ENCODE results near the gene GRM7.

GRM7 gene

DNA sequence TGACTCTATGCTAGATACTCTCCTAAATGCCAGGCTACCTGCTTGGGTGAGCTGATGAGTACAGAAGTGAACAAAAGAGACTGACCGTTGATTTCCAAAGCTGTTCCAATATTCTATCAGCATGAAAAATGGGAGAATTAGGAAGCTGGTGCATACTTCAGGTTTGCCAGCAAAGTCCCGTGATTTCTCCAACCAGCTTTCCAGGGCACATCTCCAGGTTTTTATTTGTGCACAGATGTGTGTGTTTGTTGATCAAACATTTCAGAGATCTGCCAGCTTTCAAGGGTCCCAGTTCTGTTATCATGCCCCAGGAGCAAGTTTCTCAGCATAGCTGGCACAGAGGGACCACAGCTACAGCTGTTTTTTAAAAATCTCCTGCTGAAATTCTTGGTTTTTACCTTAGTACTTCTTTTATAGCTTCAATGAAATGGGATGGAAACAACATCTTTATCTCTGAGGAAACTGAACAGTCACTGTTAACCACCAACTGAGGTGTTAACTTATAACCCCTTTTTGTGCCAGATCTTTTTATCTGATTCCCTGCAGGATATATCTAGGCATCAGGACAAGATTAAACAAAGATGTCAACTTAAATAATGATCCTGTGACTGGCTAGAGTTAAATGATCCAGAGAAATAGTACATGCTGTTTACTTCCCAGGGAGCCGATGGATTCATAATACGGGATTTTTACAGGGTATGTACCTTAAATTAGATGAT is 380.8 kb downstream of the GRM7 start:
- DNase-seq (ENCODE audit: low spot score) = no peak

DNA sequence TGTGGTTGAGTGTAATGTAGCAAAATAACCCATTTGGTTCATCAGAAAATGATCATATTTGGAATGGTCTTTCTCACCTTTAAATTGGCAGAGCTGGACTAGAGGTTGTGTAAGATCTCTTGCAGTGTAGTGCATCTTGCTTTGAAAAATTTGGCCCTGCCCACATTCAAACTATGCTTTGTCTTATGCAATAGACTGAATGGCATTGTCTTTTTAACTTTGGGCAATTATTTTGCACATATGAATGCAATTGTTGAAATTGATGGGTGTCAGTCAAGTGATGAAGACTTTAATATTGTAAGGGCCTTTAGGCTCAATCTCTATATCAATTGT is 381.4 kb downstream of the GRM7 start:
- DNase-seq (ENCODE audit: low spot score) = no peak

DNA sequence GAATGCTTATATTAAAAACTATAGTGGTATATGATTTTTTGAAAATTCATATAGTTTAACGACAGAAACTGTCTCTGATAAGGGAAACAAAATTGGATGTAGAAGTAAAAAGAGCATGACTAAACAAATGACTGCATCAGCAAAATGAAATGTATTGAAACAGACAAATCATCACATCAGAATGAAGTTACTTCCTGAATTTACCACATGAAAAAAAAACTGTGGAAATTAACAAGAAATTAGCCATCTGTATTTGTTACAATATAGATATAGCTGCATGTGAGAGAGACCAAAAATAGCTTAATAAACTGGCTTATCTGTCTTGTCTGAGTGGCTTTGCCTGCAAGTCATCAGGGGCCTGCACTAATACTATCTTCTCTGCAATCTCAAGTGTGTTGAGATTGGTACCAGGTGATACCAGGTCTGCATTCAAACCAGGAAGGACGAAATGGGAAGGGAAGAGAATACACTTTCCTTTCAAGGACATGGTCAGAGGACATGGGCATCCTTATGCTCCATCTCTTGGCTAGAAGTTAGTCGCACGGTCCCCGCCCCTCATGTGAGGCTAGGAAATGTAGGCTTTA is 388.7 kb downstream of the GRM7 start:
- DNase-seq (ENCODE audit: low spot score) = no peak

DNA sequence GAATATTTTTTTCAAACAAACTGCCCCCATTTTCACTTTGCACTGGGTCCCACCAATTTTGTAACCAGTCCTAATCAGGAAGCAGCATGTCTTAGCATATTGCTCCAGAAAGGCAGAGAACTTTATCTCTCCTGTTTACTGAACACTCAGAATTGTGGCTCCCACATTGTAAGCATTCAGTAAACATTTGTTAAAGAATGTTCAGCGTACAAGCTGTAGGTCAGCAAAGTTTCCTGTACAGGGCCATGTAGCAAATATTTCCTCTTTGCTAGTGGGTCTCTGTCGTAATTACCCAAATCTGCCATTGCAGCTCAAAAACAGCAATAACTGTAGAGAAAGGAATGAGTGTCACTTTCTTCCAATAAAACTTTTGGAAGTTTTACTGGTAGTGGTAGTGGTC is 393.3 kb downstream of the GRM7 start:
- DNase-seq (ENCODE audit: low spot score) = no peak

DNA sequence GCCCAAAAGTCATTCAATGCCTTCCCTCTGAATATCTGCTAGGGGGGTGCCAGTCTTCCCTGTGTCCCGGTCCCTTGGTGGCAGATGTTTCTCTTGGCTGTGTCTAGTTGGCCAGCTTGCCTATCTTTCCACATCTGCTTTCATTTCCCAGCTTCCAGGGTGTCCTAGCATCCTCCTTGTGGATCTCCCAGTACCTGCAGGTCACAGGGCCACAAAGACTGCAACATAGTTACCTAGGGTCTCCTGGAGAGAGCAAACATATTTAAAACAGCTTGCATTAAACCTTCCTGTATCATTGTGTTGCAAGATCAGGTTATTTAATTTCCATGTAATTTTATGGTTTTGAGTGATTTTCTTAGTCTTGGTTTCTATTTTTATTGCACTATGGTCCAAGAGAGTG is 400.1 kb downstream of the GRM7 start:
- DNase-seq (ENCODE audit: low spot score) = no peak

DNA sequence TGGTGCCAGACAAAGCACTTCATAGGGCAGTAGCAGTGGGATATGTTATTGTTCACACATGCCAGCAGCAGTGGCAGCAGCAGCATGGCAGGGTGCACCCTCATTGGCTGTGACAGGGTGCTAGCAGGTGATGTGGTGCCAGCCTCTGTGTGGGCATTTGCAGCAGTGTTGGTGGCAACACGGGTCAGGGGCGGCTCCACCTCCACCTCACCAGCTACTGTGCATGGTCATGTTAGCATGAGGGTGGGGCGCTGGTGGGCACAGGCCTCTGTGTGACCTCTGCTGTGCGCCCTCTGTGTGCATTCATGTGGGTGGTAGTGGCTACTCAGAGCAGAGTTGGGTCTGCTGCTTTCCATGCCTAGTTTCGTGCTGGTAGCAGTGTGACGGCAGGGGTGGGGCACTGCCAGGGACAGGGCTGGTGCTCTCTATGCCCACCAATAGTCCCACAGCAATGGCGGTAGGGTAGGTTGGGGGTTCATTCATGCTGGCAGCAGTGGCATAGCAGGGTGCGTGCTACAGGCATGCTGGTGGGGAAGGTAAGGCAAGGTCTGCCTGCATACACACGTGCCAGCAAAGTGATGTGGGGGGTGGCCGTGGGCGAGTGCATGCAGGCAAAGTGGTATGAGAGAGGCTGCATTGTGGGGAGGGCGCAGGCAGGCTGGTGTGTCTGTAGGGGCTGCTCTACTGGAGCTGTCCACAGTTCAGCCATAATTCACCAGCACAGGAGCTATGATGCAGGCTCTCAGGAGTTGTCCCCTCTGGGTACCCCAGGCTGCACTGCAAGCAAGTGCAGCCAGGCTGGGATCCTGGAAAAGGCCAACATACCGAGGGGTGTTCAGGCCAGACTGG is 402.7 kb downstream of the GRM7 start:
- DNase-seq (ENCODE audit: low spot score) = no peak

DNA sequence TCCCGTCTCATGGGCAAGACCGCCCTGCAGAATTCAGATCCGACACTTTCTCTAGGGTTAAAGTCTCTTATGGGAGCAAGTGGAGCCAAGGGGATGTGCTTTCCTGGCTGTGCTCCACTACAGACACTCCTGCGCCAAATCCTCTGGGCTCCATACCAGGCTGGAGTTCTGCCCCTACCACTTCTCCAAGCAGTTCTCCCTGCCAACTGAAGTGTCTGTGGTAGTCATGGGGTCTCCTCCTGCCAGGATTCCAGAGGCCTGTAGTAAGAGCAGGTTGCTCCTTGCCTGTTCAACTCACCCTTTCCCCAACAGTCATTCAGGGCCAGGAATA is 403.2 kb downstream of the GRM7 start:
- no peak for DNase-seq (ENCODE audit: low spot score)

DNA sequence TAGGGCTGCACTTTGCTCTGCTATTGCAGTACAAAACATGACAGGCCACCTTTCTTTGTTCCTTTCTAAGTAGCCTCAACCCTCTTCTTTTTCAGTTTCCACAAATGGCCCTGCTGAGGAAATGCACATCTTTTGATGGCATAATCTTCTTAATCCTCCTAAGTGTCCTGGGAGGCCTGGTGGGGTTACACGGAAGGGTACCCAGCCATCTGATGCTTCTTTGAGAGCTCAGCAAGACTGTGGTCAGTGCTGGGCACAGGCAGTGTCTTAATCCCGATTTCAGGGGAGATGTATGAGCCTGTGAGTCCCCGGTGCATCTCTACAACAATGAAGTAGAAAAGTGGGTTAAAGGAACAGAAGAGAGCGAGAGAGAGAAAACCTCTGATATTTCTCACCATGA is 404.8 kb downstream of the GRM7 start:
- no peak for DNase-seq (ENCODE audit: low spot score)

DNA sequence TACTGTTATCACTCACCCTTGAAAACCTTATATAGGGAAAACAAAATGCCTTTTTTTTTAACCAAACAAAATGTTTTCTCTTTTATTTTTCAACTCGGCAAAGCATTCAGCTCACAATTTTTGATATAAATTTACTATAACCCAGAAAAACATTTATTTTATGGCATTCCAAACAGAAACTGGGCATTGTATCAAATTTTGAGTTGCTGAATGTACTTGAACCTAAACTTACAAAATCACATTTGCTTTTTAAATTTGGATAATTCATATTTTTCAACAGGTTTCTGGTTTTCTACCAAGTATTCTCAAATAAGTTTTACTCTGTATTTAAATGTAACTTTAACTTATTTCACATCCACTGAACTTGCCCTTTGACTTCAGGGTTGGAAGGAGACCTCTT is 405.6 kb downstream of the GRM7 start:
- DNase-seq (ENCODE audit: low spot score) = no peak

DNA sequence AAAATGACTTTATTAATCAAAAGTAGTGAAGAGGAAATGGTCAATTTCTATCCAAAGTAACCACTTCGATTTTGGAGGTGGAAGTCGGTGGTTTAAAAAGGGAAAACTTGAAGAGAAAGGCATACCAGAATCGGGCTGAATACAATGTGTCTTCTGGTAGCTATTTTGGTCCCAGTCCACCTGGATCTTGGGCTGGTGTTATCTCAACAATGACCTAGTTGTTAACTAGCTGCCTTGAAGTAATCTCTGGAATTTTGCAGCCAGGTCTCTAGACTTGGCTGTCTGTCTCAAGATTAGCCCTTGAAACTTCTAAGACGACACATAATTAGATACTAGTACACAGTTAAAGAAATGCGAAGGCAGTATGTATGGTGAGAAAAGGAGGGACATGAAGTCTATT is 409.8 kb downstream of the GRM7 start:
- DNase-seq (ENCODE audit: low spot score) = no peak

DNA sequence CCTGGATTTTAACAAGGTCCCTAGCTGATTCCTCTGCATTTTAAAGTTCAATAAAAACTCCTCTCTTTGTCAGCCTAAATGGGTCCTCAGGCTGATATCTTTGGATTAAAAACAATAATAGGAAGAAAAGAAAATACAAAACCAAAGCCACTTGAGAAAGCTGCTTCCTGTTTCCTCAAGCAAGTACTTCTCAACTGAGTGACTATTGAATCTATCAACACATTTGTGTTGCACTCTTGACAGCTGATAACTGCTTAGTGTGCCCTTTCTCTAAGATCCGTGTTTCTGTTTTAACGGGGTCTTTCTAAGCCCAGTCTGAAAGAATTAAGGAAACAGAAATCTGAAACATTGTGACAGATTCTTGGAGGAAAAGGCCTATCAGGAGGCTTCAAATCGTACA is 410.7 kb downstream of the GRM7 start:
- no peak for DNase-seq (ENCODE audit: low spot score)

DNA sequence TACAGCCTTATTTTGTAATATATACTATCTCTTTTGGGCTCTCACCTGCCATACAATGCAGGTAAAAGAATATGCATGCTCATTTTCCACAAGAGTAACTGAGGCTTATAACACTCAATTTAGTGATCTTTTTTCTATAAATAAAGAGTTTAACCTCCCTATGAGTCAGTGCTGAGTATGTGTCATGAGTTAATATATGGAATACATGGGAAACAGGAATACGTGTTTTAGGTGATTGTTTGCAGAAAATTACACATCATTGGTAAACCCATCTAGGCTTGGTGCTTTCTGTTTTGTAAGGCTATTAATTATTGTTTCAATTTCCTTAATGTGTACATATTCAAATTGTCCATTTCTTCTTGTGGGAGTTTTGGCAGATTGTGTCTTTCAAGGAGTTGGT is 411.3 kb downstream of the GRM7 start:
- DNase-seq (ENCODE audit: low spot score) = no peak

DNA sequence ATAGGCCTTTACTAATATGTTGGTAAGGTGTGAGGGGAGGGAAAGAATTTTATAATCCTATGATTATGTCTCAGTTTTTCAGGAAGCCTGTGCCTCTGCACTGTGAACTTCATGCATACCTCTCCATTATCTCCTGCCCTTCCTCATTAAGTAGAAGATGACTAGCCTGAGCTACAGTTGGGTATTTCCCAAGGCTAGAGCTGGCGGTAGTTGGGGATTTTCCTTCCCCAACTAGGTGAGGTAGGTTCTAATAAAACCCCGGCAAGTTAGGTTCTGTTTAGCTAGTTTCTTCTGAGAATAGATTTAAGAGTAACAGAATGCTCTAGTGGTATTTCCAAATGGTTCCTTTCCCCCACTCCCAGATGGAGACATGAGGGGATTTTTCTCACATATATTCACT is 414.5 kb downstream of the GRM7 start:
- no peak for DNase-seq (ENCODE audit: low spot score)

DNA sequence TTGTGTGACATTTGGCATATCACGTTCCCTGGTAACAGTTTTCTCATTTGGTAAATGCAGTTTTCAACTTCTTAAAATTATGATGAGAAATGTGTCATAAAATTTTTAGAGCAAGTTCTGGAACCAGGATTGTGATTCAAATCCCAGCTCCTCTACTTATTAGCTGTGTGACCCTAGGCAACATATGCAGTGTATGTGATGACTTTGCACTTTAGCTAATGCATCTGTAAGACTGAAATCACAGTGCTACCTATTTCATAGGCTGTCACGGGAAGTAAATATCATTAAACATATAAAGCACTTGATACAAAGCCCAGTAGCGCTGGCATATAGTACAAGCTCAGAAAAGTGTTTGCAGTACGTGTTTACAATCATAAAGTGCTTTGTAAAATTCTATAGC is 419.4 kb downstream of the GRM7 start:
- no peak for DNase-seq (ENCODE audit: low spot score)

DNA sequence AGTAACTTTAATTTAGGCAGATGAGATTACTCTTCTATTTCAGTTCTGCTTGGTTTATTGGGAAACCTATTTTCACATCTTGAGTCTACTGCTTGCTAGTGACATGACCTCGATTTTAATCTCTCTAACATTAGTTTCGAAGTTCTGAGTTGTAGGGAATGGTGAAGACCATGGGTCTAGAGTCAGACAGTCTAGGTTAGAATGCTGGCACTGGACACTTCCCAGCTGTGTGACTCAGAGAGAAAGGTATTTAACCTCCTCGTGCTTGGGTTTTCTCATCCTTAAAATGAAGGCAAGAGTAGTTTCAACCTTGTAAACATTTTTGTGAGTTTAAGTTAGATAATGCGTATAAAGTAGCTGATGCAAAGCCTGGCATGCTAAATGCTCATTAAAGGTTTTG is 422.1 kb downstream of the GRM7 start:
- no peak for DNase-seq (ENCODE audit: low spot score)

DNA sequence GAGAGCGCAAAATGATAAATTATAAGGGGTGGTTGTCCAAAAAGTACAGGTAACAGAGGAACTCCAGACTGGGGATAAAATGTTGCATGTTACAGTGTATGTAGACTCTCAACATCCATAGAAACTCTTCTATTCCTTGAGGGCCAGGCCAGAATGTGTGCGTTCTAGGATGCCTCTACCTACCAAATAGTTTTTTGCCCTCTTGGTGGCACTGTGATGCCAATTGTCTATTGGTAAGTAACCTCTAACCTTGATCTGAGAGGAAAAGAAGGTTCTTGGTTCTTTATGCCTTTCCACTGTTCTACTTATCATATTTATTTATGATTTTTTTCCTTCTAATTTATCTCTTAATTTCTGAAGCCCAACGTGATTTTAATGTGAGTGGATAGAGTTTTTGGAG is 424.6 kb downstream of the GRM7 start:
- DNase-seq (ENCODE audit: low spot score) = no peak

DNA sequence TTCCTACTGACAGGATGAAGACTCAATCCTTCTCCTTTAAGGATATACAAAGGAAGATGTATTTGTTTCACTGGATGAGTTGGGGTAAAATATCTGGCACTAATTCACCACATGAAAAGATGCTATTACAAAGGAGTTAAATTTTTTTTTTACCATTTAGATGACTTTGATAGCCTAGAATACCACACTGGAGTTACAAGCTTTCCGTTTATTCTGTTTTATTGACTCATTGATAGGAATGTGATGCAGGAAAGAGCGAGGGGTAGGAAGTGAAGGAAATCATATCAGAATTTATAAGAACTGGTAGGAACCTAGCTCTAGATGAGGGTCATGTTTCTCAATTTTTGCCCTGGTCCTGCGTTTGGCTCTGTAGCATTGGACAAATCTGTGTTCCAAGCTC is 427.2 kb downstream of the GRM7 start:
- no peak for DNase-seq (ENCODE audit: low spot score)

DNA sequence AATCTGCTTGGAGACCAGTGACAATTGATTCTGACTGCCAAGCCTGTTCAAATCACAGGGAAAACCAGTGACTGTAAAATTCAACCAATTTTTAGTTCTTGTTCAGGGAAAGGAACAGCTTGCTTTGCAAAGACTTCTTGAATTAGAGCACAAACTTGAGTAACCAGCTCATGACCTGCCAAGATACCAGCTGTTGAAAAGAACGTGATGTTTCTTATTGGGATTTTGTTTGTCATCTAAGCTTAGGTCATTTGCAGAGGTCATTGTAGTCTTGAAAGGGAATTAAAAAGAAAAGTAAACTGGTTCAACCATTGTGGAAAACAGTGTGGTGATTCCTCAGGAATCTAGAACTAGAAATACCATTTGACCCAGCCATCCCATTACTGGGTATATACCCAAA is 428.2 kb downstream of the GRM7 start:
- no peak for DNase-seq (ENCODE audit: low spot score)

DNA sequence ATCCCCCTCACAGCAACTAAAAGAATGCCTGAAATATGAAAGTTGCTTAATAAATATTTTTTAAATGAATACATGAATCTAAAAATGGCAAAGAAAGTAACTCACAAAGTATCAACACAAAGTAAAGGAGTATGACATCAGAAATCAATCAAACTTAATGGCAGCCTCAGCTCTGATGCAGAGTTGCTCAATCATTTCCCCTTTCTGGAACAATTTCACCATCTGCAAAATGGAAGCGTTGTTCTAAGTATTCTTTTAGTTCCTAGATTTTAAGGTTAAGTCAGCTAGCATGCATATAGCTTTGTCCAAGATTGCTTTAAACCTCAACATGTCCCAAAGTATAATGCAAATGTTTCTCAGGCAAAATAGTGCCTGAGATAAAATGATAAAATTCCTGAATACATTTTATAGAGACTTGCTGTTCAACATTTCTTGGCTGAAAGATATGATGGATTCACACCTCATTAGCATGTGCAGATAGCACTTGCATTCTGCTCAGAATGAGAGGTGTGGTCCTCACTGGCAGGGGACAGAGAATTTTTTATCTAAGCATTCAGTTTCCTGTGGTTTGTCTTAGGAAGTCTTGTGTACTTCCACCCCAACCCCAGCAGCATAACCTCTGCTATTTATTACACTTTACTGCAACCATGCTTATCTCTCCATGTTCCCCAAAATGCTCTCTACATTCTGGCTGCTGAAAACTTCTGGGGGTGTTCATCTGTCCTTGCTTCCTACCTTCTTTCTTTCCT is 429.3 kb downstream of the GRM7 start:
- no peak for DNase-seq (ENCODE audit: low spot score)

DNA sequence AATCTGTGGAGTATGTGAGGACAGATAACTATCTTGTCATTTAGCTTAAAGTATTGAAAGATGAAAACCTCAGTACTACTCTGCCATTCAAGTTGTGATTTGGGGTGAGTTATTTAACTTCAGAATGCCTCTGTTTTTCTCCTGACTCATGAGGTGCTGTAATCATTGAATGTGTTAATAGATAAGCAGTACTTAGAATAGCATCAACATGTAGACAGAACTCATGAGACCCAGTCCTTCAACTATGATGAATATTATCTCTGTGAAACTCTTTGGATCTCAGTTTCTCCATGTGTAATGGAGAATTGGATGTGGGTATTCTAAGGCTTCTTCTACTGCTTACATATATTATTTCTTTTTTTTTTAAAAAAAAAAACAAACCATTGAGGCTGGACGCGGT is 431.4 kb downstream of the GRM7 start:
- no peak for DNase-seq (ENCODE audit: low spot score)

DNA sequence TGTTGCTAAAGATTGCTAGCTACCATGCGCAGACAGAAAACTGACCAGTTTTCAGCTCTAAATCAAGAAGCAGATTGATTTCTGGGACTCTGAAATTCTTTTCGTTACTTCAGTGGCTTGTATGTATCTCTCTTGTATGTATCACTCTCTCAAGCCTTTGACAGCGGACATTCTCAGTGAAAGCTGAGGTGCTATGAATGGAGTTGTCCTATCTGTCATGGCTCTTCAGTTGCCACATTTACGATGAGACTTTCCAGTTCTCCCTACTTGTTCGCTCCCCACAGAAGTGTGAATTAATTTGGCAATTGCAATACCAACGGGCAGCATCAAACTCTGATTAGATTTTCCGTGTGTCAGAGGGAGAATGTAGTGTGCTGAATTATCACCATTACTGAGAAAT is 432.4 kb downstream of the GRM7 start:
- DNase-seq (ENCODE audit: low spot score) = no peak

DNA sequence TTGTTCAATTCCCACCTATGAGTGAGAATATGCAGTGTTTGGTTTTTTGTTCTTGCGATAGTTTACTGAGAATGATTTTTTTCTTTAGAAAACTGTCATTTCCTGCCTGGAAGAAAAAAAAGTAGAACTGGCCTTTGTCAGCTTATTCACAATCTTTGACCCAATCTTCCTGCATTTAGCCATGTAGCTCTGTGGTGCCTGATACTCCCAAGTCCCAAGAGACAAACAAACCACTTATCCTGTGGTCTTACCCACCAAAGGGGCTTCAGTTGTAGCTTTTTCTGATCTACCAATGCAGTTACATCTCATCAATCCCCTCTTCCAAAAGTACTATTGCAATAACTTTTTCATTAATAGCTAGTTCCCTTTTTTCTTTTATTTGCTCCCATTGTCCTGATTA is 444.6 kb downstream of the GRM7 start:
- no peak for DNase-seq (ENCODE audit: low spot score)

DNA sequence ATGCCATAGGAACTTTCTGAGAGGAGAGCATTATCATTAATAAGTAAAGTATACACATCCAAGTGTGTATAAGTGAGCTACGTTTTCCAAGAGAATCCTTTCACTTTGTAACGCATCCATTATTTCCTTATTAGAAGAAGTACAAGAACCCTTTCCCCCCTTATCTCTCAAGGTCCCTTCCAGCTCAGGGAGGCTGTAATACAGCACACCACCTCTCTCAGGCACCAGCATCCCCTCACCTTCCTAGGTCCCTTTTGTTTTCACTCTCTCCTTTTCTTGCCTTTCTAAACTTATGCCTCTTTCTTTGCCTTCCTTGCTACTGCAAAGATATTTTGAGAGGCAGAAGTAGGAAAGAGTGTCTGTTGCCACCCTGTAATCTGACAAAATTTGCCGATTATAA is 446.0 kb downstream of the GRM7 start:
- DNase-seq (ENCODE audit: low spot score) = no peak

Measured in germinal center (tissue), 1 donor.